NCI-H1436 treated with DMSO at 0.1 percent for 48 hours (cell line): Measurements from ENCODE around the gene SKIC2.
"Not testable (repeated sequence)": the region's sequence is repeated elsewhere in the genome, so short reads cannot be mapped to it uniquely, and the experiment has no call there.

Source experiments
- DNase-seq: peaks from one replicate; lab custom pipeline; 2025; lab: John Stamatoyannopoulos, UW

The SKIC2 gene

DNA sequence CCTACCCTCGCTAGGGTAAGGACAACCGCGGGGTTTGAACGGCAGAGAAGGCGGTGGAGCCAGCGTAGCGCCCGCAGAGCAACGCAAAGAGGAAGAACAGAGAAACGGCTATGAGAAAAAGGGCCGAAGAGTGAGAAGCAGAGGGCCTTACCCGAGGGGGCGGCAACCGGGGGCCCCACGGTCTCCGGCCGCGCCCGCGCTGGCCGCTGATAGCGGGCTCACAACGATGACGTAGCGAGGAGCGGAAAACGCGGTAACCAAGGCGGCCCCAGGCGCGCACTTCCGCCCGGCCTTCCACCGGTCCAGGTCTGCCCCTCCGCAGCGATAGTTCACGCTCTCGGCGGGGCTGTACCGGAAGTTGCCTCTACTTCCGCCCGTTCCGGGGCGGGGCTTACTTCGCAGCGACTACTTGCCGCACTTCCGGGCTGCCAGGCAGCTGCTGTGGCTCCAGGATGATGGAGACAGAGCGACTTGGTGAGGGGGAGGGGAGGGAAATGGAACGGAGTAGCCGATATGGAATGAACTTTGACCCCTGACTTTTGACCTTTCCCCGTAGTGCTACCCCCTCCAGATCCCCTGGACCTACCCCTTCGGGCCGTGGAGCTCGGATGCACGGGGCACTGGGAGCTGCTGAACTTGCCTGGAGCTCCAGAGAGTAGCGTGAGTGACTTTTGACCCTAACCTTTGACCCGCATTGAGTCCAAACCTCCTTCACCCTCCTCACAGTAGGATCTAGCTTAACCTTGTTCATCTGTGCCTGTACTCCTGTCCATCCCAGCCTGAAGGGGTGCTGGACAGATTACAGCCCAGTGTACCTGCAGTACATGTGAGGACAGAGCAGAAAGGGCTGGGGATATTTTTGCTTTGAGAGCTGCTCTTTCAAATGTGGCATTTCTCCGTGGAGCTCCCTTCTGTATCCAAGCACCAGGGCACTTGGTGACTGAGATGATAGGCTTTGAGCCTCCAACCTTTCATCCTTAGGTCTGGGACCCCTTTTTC is at the start of gene SKIC2, which contains the start of gene NELFE:
SKIC2 (plus strand) TSS at position 435 of the 999 bp plus-strand sequence; CDS start at position 453, 18 bp downstream.
NELFE (minus strand) TSS at position 231 of the 999 bp plus-strand sequence. CDS start 525 bp downstream, outside the sequence.
- DNase-seq: peak; percentile 90

- not testable (repeated sequence) for DNase-seq
These were observed 49.7 kb upstream of the SKIC2 start for GRCh38 chr6:31909298-31909697.

DNA sequence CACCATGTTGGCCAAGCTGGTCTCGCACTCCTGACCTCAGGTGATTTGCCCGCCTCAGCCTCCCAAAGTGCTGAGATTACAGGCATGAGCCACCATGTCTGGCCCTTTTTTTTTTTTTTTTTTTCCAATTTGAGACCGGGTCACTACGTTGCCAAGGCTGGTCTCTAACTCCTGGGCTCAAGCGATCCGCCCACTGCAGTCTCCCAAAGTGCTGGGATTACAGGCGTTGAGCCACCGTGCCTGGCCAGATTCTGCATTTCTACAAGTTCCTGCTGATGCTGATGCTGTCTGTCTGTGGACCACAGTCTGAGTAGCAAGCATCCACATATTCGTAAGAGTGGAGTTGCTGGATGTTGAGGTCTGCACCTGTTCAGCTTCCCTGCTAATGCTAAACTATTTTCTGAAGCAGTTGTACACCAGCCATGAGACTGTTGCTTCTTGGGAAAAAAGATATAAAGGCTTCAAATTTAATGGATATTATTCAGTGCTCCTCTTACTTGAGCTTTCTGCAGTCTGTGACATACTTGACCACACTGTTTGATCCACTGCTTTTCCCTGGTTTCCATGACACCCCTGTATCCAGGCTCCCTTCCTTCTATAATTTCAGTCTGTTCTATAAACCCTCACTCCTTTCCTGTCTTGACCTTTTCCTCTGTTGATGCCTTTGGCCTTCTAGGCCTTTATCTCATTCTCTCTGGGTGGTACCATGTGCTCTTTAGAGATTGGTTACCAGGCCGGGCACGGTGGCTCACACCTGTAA is 47.0 kb upstream of the SKIC2 start:
- no peak for DNase-seq

DNA sequence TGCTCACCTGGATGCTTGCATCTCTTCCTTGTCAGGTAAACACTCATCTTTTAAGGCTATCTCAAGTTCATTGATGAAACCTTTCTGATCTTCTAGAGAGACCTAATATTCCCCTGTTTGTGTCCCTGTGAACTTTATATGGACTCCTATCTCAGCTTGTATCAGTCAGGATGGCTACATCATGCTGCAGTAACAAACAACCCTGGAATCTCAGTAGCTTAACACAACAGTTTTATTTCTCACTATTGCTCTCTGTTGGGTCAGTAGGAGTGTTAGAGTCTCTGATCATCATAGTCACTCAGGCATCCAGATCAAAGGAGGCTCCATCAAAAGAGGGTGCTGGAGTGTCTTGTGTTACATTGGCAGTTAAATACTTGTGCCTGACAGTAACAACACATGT is 43.6 kb upstream of the SKIC2 start:
- DNase-seq: no peak

- DNase-seq: no peak
These were observed 43.2 kb upstream of the SKIC2 start for GRCh38 chr6:31915756-31916155.

GRCh38 chr6:31918069-31918720 is 40.8 kb upstream of the SKIC2 start:
- DNase-seq: no peak

DNA sequence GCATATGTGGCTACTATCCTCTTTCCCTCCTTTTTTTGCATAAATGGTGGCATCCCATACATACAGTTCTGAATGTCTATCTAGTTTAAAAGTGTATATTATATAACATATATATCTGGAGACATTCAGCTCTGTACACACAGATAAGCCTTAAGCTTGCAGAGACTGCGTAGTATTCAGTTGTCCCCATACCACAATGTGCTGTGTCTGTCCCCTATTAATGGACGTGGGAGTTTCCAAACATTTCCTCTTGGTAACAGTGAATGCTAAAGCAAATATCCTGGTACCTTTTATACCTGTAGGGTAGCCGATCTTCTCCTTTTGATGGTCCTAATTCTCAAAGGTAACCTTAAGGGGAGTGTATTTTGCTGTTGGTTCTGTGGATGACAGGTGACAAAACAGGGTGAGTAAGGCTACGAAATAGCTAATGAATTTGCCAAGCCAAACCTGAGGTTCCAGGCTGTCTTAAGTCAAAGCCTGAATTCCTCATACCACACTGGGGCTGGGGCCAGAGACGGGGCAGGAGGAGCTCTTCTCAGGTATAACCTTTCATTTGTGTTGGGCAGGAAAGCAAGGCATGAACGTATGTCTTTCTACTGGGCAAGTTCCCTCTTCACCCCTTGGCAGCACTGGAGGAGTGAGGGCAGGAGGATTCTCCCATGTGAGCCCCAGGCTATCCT is 39.2 kb upstream of the SKIC2 start:
- no peak for DNase-seq

DNA sequence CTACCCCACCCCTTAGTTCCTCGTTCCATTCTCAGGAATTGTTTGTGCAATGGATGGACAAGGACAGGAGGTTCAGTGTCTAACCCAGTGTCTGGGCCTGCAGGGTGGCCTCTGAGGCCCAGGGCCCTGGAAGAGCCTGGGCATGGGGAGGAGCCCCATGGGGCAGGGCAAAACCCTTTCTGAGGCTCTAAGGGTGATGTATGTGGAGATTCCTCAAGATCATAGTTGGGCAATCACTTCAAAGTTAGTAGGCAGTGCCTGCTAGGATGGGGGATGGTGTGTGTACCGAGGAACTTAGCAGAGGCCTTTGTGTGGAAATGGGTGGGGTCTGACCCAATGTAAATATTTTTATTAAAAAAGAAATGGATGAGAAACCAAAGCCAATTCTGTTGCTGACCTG is 38.2 kb upstream of the SKIC2 start:
- no peak for DNase-seq

GRCh38 chr6:31922942-31923341 is 36.0 kb upstream of the SKIC2 start:
- no peak for DNase-seq

DNA sequence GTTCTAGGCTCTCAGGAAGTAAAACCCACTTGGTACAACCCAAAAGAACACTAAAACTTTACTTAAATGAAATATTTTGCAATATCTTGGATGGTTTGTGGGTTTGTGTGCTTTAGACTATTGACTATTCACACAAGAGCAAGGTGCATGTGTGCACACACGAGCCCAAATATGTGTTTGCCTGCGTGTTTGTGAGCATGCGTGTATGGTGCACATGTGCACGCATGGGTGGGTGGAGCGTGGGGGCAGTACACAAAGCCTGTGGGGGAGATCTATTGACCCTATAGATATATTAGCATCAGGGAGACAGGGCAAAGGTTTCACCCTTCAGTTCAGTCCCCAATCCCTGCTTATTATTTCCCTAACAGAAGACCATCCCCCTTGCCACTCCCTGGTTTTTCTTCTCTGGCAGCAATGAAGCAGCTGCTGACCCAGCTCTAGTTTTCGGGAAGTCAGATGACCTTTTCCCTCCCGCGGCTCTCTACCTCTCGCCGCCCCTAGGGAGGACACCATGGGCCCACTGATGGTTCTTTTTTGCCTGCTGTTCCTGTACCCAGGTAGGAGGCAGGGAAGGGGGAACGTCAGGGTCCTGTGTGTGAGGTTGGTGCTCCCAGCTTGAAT is 31.6 kb upstream of the SKIC2 start, which contains the start of gene C2:
C2 (plus strand) TSS at position 476 of the 621 bp plus-strand sequence; CDS start at position 512, 36 bp downstream.
- DNase-seq: no peak

DNA sequence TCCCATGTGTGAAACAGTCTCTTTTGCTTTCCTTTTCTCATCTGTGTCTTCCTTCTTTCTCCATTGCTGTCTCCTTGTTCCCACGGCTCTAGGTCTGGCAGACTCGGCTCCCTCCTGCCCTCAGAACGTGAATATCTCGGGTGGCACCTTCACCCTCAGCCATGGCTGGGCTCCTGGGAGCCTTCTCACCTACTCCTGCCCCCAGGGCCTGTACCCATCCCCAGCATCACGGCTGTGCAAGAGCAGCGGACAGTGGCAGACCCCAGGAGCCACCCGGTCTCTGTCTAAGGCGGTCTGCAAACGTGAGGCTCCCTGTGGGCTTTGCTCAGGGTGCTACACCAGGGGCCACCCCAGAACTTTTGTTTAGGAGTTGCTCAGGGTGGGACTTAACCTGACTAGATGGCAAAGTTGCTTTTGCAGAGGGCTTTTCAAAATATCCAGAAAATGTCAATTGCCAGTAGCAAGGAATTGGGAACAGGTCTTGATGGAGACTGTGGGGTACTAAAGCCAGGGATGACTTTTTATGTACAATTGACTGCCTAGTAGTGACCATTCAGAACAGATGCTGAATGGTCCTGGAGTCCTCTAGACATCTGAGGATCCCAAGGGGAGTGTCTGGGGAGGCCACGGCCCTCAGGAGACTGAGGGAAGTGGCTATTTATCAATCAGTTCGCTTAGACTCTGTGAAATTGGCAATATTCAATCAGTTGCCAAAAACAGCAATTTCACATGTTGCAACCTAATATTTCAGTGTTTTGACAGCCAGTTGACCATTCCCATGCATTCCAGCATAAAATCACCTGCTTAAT is 30.9 kb upstream of the SKIC2 start:
- DNase-seq: no peak

- DNase-seq: no peak
These were observed 30.4 kb upstream of the SKIC2 start for GRCh38 chr6:31928672-31928939.

GRCh38 chr6:31930962-31931361 is 28.0 kb upstream of the SKIC2 start:
- no peak for DNase-seq

GRCh38 chr6:31932137-31932536 is 26.8 kb upstream of the SKIC2 start:
- DNase-seq: not testable (repeated sequence)

DNA sequence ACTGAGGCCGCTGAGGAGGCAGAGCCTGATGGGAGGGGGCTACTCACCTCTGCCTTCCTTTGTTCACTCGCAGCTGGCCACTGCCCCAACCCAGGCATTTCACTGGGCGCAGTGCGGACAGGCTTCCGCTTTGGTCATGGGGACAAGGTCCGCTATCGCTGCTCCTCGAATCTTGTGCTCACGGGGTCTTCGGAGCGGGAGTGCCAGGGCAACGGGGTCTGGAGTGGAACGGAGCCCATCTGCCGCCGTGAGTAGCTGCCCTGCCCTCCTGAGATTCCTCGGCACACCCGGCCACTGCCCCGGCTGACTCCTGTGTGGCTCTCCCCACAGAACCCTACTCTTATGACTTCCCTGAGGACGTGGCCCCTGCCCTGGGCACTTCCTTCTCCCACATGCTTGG is 25.4 kb upstream of the SKIC2 start:
- no peak for DNase-seq

DNA sequence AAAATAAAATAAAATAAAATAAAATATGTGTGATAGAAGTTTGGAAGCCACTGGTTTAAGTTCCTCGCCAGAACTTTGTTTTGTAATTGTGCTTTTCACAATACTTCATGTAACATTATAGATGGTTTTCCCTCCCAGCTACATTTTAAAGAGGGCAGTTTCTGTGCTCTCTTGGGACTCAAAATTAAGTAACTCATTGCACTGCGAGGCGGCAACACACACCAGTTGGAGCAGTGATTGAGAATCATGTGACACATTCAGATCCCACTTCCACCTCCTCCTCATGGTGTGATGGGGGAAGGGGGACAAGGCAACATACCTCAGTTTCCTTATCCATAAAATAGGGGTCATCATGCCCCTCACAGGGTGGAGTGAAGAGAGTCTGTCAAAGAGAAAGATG is 24.0 kb upstream of the SKIC2 start:
- no peak for DNase-seq

DNA sequence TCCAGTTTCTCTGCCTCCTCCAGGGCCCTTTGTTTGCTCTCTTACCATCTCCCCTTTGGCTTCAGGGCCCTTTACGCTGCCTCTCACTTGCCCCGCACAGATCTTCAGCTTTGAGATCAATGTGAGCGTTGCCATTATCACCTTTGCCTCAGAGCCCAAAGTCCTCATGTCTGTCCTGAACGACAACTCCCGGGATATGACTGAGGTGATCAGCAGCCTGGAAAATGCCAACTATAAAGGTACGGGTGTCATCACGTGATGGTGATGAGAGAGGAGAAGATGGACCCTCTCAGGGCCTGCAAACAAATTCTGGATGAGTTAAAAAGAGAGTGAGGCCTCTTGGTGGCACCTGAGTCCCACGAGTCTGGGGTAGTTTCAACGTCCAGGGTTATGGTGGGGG is 23.2 kb upstream of the SKIC2 start:
- no peak for DNase-seq

- no peak for DNase-seq
These were observed 18.7 kb upstream of the SKIC2 start for GRCh38 chr6:31940256-31940664.

DNA sequence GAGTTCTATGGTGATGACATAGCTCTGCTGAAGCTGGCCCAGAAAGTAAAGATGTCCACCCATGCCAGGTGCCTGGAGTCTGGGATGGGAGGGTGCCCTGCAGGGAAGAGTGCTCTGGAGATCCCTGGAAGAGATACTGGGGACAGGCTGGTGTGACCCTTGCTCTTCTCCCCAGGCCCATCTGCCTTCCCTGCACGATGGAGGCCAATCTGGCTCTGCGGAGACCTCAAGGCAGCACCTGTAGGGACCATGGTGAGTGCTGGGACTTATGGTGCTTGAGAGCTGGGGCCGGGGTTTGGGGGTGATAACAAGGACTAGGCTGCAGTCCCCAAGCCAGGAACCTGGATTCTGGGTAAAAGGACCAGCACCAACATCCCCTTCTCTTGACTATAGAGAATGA is 15.2 kb upstream of the SKIC2 start:
- DNase-seq: no peak

DNA sequence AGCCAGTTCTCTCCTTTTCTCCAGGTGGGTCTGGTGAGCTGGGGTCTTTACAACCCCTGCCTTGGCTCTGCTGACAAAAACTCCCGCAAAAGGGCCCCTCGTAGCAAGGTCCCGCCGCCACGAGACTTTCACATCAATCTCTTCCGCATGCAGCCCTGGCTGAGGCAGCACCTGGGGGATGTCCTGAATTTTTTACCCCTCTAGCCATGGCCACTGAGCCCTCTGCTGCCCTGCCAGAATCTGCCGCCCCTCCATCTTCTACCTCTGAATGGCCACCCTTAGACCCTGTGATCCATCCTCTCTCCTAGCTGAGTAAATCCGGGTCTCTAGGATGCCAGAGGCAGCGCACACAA is 13.8 kb upstream of the SKIC2 start:
- no peak for DNase-seq
